ENCODE results near the gene C1QTNF12. TPM values are rescaled to one million over a fixed set of nuclear protein-coding genes. Genes with fewer than 3 reads are reported as not detected.
A peak's percentile ranks its signal among the peaks of the same experiment; 100 is the strongest.

Gene C1QTNF12
- total RNA-seq, 1 donor, result 0.36 TPM

- Histone ChIP-seq H3K27me3 (ENCODE audit: insufficient read depth, low read length) (no peaks in the 10 kb centered on the region), H3K79me2 (ENCODE audit: insufficient read depth, low read length) (no peaks in the 10 kb centered on the region), H3K4me3 (ENCODE audit: insufficient read depth, low read length) (no peak overlapping the region), H3K4me1 (ENCODE audit: insufficient read depth, low read length) (no peaks in the 10 kb centered on the region), H3K4me2 (ENCODE audit: insufficient read depth, low read length) (no peak overlapping the region), H3K9me3 (ENCODE audit: low read depth, low read length) (no peaks in the 10 kb centered on the region), H3K27ac (ENCODE audit: low read depth, low read length) (no peak overlapping the region), H4K20me1 (ENCODE audit: insufficient read depth, low read length) (no peaks in the 10 kb centered on the region), H3K36me3 (ENCODE audit: insufficient read depth, low read length) (no peaks in the 10 kb centered on the region), H2AFZ (ENCODE audit: low read length) (no peak overlapping the region)
- TF ChIP-seq CTCF (IDR thresholded peaks at IDR 0.05; ENCODE audit: extremely low read depth, low read depth, low read length), result no peak
- DNase-seq (ENCODE audit: insufficient read length, low spot score, missing footprints), result peak; percentile 42
Measured at GRCh38 chr1:1194723-1195122, 51.8 kb downstream of the C1QTNF12 start.

Small RNAs within 50 kb of the gene (small RNA-seq; reads per million reads assigned to genes)
- gene MIR6726, result not detected

Other genes with a start within 250 kb of the C1QTNF12 start
- 0.29 and 0.72 TPM in 2 replicates for gene HES4, start 246.6 kb downstream of the C1QTNF12 start, total RNA-seq
- 55.4 and 90.5 TPM in 2 replicates for gene ISG15, start 233.2 kb downstream of the C1QTNF12 start, total RNA-seq
- gene AGRN, start 226.6 kb downstream of the C1QTNF12 start, total RNA-seq, result 14.7 and 30.0 TPM in 2 replicates
- not detected in 2 replicates for gene RNF223, start 172.4 kb downstream of the C1QTNF12 start, total RNA-seq
- gene C1orf159, start 130.6 kb downstream of the C1QTNF12 start, total RNA-seq, result 5.4 and 8.5 TPM in 2 replicates
- not detected in 2 replicates for gene TTLL10, start 72.8 kb downstream of the C1QTNF12 start, total RNA-seq
- gene TNFRSF18, start 40.1 kb downstream of the C1QTNF12 start, total RNA-seq, result 0.29 TPM in 1 of 2 replicates, not detected in the other
- under 0.01 TPM in 1 of 2 replicates, not detected in the other for gene TNFRSF4, start 32.6 kb downstream of the C1QTNF12 start, total RNA-seq
- gene SDF4, start 14.7 kb downstream of the C1QTNF12 start, total RNA-seq, result 136 and 151 TPM in 2 replicates
- 26.5 and 29.7 TPM in 2 replicates for gene B3GALT6, start 14.5 kb downstream of the C1QTNF12 start, total RNA-seq
- 31.2 and 32.6 TPM in 2 replicates for gene UBE2J2, start 27.1 kb upstream of the C1QTNF12 start, total RNA-seq
- 0.59 and 1.1 TPM in 2 replicates for gene SCNN1D, start 33.7 kb upstream of the C1QTNF12 start, total RNA-seq
- 31.2 and 46.7 TPM in 2 replicates for gene ACAP3, start 61.2 kb upstream of the C1QTNF12 start, total RNA-seq
- 19.4 and 29.3 TPM in 2 replicates for gene PUSL1, start 61.9 kb upstream of the C1QTNF12 start, total RNA-seq
- gene INTS11, start 77.9 kb upstream of the C1QTNF12 start, total RNA-seq, result 53.3 and 59.7 TPM in 2 replicates
- gene CPTP, start 78.1 kb upstream of the C1QTNF12 start, total RNA-seq, result 12.7 and 13.8 TPM in 2 replicates
- gene TAS1R3, start 84.6 kb upstream of the C1QTNF12 start, total RNA-seq, result under 0.01 TPM in 2 replicates
- gene DVL1, start 102.7 kb upstream of the C1QTNF12 start, total RNA-seq, result 73.5 and 81.9 TPM in 2 replicates
- gene MXRA8, start 111.8 kb upstream of the C1QTNF12 start, total RNA-seq, result 689 and 735 TPM in 2 replicates
- gene AURKAIP1, start 128.5 kb upstream of the C1QTNF12 start, total RNA-seq, result 64.8 and 74.6 TPM in 2 replicates
- gene CCNL2, start 152.6 kb upstream of the C1QTNF12 start, total RNA-seq, result 138 and 139 TPM in 2 replicates
- gene MRPL20, start 160.6 kb upstream of the C1QTNF12 start, total RNA-seq, result 53.9 and 58.9 TPM in 2 replicates
- 1.2 and 1.8 TPM in 2 replicates for gene ANKRD65, start 174.6 kb upstream of the C1QTNF12 start, total RNA-seq
- 2.4 and 4.3 TPM in 2 replicates for gene VWA1, start 189.0 kb upstream of the C1QTNF12 start, total RNA-seq
- under 0.01 and 0.59 TPM in 2 replicates for gene ATAD3C, start 203.0 kb upstream of the C1QTNF12 start, total RNA-seq
- gene ATAD3B, start 225.0 kb upstream of the C1QTNF12 start, total RNA-seq, result 10.6 and 14.5 TPM in 2 replicates

All from osteoblast (primary cell).